GM10248 (cell line): Measurements from ENCODE around the gene NDUFB10.

Experiments used
- CTCF ChIA-PET: fragments of 300-600 bp; sonication (Branson Sonifier 250); formaldehyde crosslinking; extraction: SDS; loops from one replicate; lab custom pipeline; 2021; ENCODE audit warnings: antibody characterized with exemption; lab: Yijun Ruan, JAX
- POLR2A ChIA-PET: fragments of 350-650 bp; sonication (Branson Sonifier 250); formaldehyde crosslinking; extraction: SDS; loops from one replicate; lab custom pipeline; 2020; ENCODE audit warnings: antibody characterized with exemption; lab: Yijun Ruan, JAX
- DNase-seq: peaks from one replicate; pipeline ENCODE4 v3.0.0; 2012; ENCODE audit errors: extremely low spot score
- TF ChIP-seq, protein P1 (sequence below): IDR thresholded peaks from 2 replicates; pipeline ENCODE4 v1.5.1; 2012; ENCODE audit warnings: mild to moderate bottlenecking, low read depth; ENCODE audit errors: extremely low read depth, missing control alignments, control extremely low read depth

The NDUFB10 gene

DNA sequence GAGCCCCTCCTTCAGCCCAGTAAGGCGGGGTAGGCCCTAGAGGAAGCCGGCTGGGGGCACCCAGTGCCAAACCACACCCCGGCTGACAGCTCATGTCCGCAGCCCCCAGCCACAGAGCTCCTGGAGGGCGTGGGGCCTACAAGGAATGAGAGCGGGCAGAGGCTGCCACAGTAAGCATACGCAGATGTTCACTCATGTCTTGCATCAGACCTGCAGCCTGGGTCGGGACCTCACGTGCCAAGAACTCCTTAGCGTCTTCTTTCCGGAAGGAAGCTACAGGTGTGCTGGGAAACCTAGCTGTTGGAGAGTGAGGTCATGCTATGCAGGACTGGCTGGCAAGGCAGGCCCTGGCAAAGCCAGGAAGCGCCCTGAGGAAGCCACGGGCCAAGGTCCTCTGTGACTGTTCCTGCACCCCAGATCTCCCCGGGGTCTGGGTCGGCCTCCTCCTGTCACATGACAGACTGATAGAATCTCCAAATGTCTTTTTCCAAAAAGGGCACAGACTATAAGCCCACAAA, 48.7 kb downstream of the NDUFB10 start:
- ChIA-PET CTCF (interaction anchor here (0.8 to 1.9 kb wide), 6 partner anchors 12 to 187 kb away, joined by 3 to 4 read pairs (median 4); partner anchors contain the start of genes NTHL1 and TSC2), POLR2A (interaction anchor here (2.8 kb wide), 1 partner anchor 147 kb away, joined by 13 read pairs; the partner anchor contains the start of gene TRAF7)
- no peak for DNase-seq
- TF ChIP-seq, protein P1, sequence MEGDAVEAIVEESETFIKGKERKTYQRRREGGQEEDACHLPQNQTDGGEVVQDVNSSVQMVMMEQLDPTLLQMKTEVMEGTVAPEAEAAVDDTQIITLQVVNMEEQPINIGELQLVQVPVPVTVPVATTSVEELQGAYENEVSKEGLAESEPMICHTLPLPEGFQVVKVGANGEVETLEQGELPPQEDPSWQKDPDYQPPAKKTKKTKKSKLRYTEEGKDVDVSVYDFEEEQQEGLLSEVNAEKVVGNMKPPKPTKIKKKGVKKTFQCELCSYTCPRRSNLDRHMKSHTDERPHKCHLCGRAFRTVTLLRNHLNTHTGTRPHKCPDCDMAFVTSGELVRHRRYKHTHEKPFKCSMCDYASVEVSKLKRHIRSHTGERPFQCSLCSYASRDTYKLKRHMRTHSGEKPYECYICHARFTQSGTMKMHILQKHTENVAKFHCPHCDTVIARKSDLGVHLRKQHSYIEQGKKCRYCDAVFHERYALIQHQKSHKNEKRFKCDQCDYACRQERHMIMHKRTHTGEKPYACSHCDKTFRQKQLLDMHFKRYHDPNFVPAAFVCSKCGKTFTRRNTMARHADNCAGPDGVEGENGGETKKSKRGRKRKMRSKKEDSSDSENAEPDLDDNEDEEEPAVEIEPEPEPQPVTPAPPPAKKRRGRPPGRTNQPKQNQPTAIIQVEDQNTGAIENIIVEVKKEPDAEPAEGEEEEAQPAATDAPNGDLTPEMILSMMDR, result no peak

DNA sequence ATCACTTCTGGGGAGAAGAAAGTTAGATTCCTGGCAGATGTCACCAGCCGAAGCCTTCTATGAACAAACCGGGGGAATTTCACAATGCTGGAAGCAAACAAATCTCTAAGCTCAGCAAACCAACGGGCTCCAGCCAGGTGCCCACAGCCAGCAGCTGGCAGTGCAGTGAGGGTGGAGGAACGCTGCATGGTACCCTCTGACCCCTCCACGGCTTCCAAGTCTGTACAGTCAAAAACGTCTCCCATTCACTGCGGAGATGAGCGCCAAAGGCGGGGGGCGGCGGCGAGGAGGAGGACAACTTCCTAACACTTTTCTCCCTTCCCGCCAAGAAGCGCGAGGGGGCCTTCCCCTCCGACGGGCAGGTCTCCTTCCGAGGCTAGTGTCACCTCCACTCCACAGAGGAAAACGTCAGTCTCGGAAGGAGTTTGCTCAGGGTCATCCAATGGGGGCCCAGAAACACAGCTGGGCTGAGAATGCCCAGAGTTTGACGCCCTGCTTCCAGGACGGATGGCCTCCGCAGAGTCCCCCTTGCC, 49.4 kb downstream of the NDUFB10 start:
- TF ChIP-seq, protein P1, result no peak
- ChIA-PET POLR2A (interaction anchor here (2.8 kb wide), 1 partner anchor 146 kb away, joined by 13 read pairs; the partner anchor contains the start of gene TRAF7), CTCF (interaction anchor here (0.9 to 1.9 kb wide), 9 partner anchors 11 to 302 kb away, joined by 3 to 6 read pairs (median 4); partner anchors contain the start of genes MAPK8IP3, NPW, NTHL1 and TSC2)
- no peak for DNase-seq

DNA sequence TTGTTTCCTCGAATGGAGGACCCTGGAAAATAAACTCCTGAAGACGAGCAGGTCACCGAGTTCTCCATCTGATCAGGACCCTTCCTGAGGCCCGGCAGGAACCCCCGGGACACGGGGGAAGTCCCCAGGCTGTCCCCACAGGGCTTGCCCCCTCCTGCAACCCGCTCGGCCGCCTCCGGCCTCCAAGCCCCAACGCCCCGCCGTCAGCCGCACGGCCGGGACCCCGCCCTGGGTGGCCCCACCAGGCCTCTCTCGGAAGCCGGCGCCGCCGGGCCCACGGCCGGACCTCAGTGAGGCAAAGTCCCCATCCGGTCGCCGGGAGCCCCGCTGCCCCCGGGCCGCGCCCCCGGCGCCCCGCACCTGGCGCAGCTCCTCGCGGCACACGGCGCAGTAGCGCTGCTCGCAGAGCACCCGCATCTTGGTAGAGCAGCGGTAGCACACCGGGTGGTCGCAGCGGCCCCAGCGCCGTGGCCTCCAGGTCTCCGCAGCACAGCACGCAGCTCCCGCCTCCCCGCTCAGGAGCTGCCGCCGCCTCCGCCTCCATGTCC, 49.9 kb downstream of the NDUFB10 start:
- CTCF ChIA-PET, result interaction anchor here (1.0 to 1.9 kb wide), 8 partner anchors 11 to 303 kb away, joined by 3 to 6 read pairs (median 4); partner anchors contain the start of genes MAPK8IP3, NPW, NTHL1 and TSC2
- DNase-seq, result no peak
- TF ChIP-seq, protein P1, result no peak
- POLR2A ChIA-PET, result interaction anchor here (2.8 kb wide), 1 partner anchor 146 kb away, joined by 13 read pairs; the partner anchor contains the start of gene TRAF7

DNA sequence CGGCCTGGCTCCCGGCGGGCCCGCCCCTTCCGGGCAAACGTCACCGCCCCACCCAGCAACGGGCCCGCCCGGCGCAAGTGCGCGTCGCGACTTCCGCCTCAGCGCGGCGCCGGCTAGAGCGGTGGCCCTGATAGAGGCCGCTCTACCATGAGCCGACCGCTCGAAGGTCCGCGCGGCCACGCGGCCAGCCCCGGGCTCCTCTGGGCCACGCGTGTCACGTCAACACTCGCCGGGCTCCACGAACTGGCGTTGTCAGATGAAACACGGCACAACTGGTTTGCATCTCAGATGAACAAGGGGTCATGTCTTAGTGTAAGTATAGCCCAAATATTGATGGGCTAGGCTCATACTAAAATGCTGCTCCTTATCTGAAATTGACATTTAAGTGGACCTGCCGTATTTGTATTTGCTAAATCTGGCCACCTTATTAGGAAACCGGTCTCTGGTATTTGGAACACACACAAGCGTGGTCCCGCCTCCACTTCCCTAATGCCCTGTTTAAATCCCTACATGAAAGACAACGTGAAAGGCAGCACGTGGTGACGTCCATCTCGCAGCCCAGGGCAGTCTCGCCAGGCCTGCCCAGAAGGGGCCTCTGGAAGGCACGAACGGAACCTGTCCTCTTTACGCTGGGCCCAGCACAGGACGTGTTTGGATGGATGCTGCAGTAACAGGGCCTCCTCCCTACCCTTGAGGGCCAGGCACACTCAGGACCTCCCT, 50.6 kb downstream of the NDUFB10 start, which contains the start of gene ZNF598:
ZNF598 (minus strand) TSS at position 31 of the 720 bp plus-strand sequence.
- CTCF ChIA-PET, result no interaction called here
- TF ChIP-seq, protein P1, result no peak
- POLR2A ChIA-PET, result interaction anchor here (2.8 kb wide), 1 partner anchor 145 kb away, joined by 13 read pairs; the partner anchor contains the start of gene TRAF7
- peak; percentile 97 for DNase-seq
